Chondrocyte (in vitro differentiated cells): ENCODE data around the gene KCNQ1. TPM values are rescaled to one million over a fixed set of nuclear protein-coding genes. Genes with fewer than 3 reads are reported as not detected.

Experiments used
- DNase-seq: peaks from one replicate; pipeline ENCODE4 v3.0.0; 2021; ENCODE audit warnings: mixed read lengths, low spot score
- H3K27ac Mint-ChIP-seq: one replicate; pipeline ENCODE4 v1.8.0; 2021; ENCODE audit warnings: mild to moderate bottlenecking, moderate library complexity, mixed read lengths; ENCODE audit not compliant: unreplicated experiment
- H3K27me3 Mint-ChIP-seq: 2 replicates; pipeline ENCODE4 v1.8.0; 2021; ENCODE audit warnings: low read depth, mixed read lengths
- H3K36me3 Mint-ChIP-seq: 2 replicates; pipeline ENCODE4 v1.8.0; 2021; ENCODE audit warnings: low read depth, mixed read lengths
- H3K4me1 Mint-ChIP-seq: 2 replicates; pipeline ENCODE4 v1.8.0; 2021; ENCODE audit warnings: low read depth, mild to moderate bottlenecking, mixed read lengths
- H3K4me3 Mint-ChIP-seq: one replicate; pipeline ENCODE4 v1.8.0; 2021; ENCODE audit warnings: mild to moderate bottlenecking, moderate library complexity, mixed read lengths; ENCODE audit not compliant: unreplicated experiment
- H3K9me3 Mint-ChIP-seq: 2 replicates; pipeline ENCODE4 v1.8.0; 2021; ENCODE audit warnings: low read depth, mixed read lengths
- CTCF ChIP-seq: fragments of 200-600 bp; sonication (generic); IDR thresholded peaks from 2 replicates; pipeline ENCODE4 v1.5.0; 2021; ENCODE audit warnings: antibody characterized with exemption, mild to moderate bottlenecking, moderate library complexity
- total RNA-seq: library from RNA; stranded (reverse); gene quantifications from 3 replicates; pipeline ENCODE4 v1.2.1, GENCODE V29; 2021

KCNQ1 gene
- total RNA-seq, 1 donor from 2014 or later, result not detected

DNA sequence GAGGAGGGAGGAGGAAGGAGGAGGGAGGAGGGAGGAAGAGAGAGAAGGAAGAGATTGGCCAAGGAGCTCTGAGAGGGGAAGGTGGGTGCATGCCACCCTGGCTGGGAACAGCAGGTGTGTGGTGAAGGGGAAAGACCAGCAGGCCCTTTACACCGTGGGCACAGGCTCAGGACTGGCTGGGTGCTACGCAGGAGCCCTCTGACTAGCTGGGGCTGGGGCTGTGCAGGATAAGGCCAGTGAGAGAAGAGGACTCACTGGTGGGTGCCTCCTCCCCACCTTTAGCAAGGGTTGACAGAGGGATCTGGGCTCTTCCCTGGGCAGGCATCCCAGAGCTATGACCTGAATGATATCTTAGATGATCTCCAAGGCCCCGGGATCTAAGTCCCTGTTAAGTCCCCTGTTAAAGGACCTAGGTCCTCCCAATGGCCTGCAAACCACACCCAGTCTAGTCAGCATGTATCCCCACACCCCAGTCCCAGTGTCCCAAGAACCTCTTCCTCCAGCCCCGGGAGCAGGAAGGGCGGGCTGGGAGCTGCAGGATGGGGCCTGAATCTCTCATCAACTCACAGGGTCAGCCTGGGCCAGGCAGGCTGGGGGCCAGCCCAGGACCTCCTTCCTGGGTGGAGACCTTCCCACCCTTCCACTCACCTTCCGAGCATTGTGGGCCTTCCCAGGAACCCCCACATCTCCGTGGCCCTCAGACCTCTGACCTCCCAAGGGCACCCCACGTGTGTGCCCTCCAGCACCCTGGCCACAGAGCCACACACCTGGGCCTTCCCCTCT, 385.4 kb downstream of the KCNQ1 start:
- Mint-ChIP-seq H3K36me3 (peaks cover 7% of the 10 kb centered on the region), H3K27ac (no peak overlapping the region), H3K27me3 (peaks cover under 1% of the 10 kb centered on the region), H3K4me3 (no peak overlapping the region), H3K4me1 (peaks cover 21% of the 10 kb centered on the region), H3K9me3 (peaks cover 17% of the 10 kb centered on the region)
- no peak for TF ChIP-seq CTCF
- DNase-seq, result no peak

DNA sequence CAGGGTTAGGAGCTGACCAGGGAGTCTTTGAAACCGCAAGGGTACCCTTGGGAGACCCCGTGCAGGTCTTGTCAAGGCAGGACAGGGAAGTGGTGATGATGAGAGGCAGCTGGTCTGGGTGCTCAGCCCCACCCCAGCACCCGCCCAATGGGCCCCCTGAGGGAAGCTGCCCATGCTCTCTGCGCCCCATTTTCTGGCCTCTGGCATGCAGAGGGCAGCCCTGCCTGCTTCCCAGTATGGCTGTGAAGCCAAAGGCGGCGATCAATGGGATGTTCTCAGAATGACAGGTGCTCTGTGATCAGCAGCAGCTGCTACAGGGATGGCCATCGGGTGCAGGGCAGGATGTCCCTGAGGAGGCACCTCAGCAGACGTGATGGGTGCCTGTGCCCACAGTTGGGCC, 386.1 kb downstream of the KCNQ1 start:
- DNase-seq, result no peak
- Mint-ChIP-seq H3K9me3 (peaks cover 17% of the 10 kb centered on the region), H3K4me3 (no peak overlapping the region), H3K4me1 (peaks cover 17% of the 10 kb centered on the region), H3K27me3 (peaks cover 3% of the 10 kb centered on the region), H3K36me3 (peaks cover 7% of the 10 kb centered on the region), H3K27ac (no peak overlapping the region)
- TF ChIP-seq CTCF, result no peak

GRCh38 chr11:2831781-2832532, 387.1 kb downstream of the KCNQ1 start:
- no peak for TF ChIP-seq CTCF
- peaks cover 11% of the 10 kb centered on the region for H3K4me1 Mint-ChIP-seq

GRCh38 chr11:2832533-2833020, 387.8 kb downstream of the KCNQ1 start:
- Mint-ChIP-seq H3K27me3 (peaks cover 6% of the 10 kb centered on the region), H3K4me3 (no peak overlapping the region)

More at GRCh38 chr11:2831781-2832532, 387.1 kb downstream of the KCNQ1 start:
- Mint-ChIP-seq H3K27me3 (peaks cover 6% of the 10 kb centered on the region), H3K4me3 (no peak overlapping the region), H3K36me3 (peaks cover 7% of the 10 kb centered on the region), H3K27ac (no peak overlapping the region), H3K9me3 (peaks cover 17% of the 10 kb centered on the region)
- DNase-seq, result no peak

More at GRCh38 chr11:2832533-2833020, 387.8 kb downstream of the KCNQ1 start:
- no peak for DNase-seq
- no peak for TF ChIP-seq CTCF
- Mint-ChIP-seq H3K36me3 (peaks cover 7% of the 10 kb centered on the region), H3K9me3 (peaks cover 17% of the 10 kb centered on the region), H3K4me1 (peaks cover 8% of the 10 kb centered on the region), H3K27ac (no peak overlapping the region)
